ENCODE data around the gene CD247. TPM values are rescaled to one million over a fixed set of nuclear protein-coding genes. Genes with fewer than 3 reads are reported as not detected.

Gene CD247
- total and polyA plus RNA-seq, 2 of the 4 experiments (the other 2 are of a cell fraction), result not detected

- H3K4me1 ChIP-seq (ENCODE audit: control insufficient read depth, insufficient read depth, low read length), result no peaks in the 10 kb centered on the region
- H4K5ac ChIP-seq (ENCODE audit: low read depth, low read length), result no peak overlapping the region
- H3K9me1 ChIP-seq (ENCODE audit: insufficient read depth, low read length), result no peaks in the 10 kb centered on the region
- ChIA-PET POLR2A (ENCODE audit: unreplicated experiment) (no interaction called here), CTCF (interaction anchor here (1.2 kb wide), 1 partner anchor 9 kb away, joined by 3 read pairs; no protein-coding TSS in a partner anchor)
- no peak overlapping the region for H2AFZ ChIP-seq (replicated peaks; ENCODE audit: low read length, poor library complexity)
- no peaks in the 10 kb centered on the region for H3K9me3 ChIP-seq (ENCODE audit: control insufficient read depth, insufficient read depth, low read length)
- no peaks in the 10 kb centered on the region for H4K20me1 ChIP-seq (ENCODE audit: insufficient read depth, low read length)
- H3K27ac ChIP-seq (ENCODE audit: insufficient read depth, low read length), result no peak overlapping the region
- H3K79me1 ChIP-seq (ENCODE audit: low read depth in 1 of 2, low read length in 2 of 2), result no peaks in the 10 kb centered on the region
- no peak overlapping the region for H4K91ac ChIP-seq (ENCODE audit: insufficient read depth, low read depth, low read length)
- BruUV-seq (replicated peaks), result no TSS peak
- ATAC-seq (ENCODE audit: low read depth), result no peak
- H2BK15ac ChIP-seq (ENCODE audit: low read depth, low read length), result no peak overlapping the region
- no peak overlapping the region for H3K4me3 ChIP-seq (ENCODE audit: insufficient read depth, low read depth, low read length)
- no peak overlapping the region for H3K23ac ChIP-seq (ENCODE audit: low read depth, low read length)
- H3K18ac ChIP-seq (ENCODE audit: low read depth, low read length), result no peak overlapping the region
- no peak overlapping the region for H3K14ac ChIP-seq (replicated peaks; ENCODE audit: low read depth, low read length)
- 14% methylated on average over 5 of the region's 8 CpGs; no CpG with 5 or more reads in 1 of the 2 experiments for WGBS, 2 experiments (ENCODE audit: extremely low coverage in 2 of 2, insufficient read length in 1 of 2)
- H2AK5ac ChIP-seq (ENCODE audit: low read depth, low read length), result no peak overlapping the region
- no peak for TF ChIP-seq CEBPB (IDR thresholded peaks at IDR 0.05; ENCODE audit: low read depth, low read length)
- TF ChIP-seq RFX5 (IDR thresholded peaks at IDR 0.05; ENCODE audit: low read depth, low read length), result no peak
- no peak for TF ChIP-seq MAZ (IDR thresholded peaks at IDR 0.05; ENCODE audit: borderline replicate concordance, low read depth, low read length)
- dilution Hi-C loops (cut with HindIII; ENCODE audit: low sequenced_read_pairs, unreplicated experiment), result no loop called here
- DNase-seq, result no peak
- no peak overlapping the region for H3K56ac ChIP-seq (ENCODE audit: extremely low read depth, insufficient read depth, low read length)
- no peak overlapping the region for H2BK120ac ChIP-seq (ENCODE audit: low read depth, low read length)
- H2AK9ac ChIP-seq (replicated peaks; ENCODE audit: low read depth, low read length, poor library complexity), result no peak overlapping the region
- intact Hi-C loops (cut with micrococcal nuclease), result no loop called here
- no peak overlapping the region for H3K4me2 ChIP-seq (ENCODE audit: low read depth, low read length)
- in situ Hi-C loops (cut with MboI; ENCODE audit: low sequenced_read_pairs), result no loop called here
- H3K4ac ChIP-seq (ENCODE audit: low read depth, low read length), result no peak overlapping the region
- no peak overlapping the region for H2BK20ac ChIP-seq (ENCODE audit: low read depth, low read length)
- H3K36me3 ChIP-seq (ENCODE audit: control insufficient read depth, insufficient read depth, low read length), result no peaks in the 10 kb centered on the region
- H2BK5ac ChIP-seq (ENCODE audit: low read depth, low read length, poor library complexity, severe bottlenecking), result no peak overlapping the region
- no peak overlapping the region for H3K9ac ChIP-seq (ENCODE audit: low read depth, low read length)
- H3K27me3 ChIP-seq (ENCODE audit: control insufficient read depth, insufficient read depth, low read length), result peaks cover 11% of the 10 kb centered on the region
- H4K8ac ChIP-seq (ENCODE audit: low read depth in 2 of 2, low read length in 2 of 2), result no peak overlapping the region
Measured at GRCh38 chr1:167526667-167527383, 8.5 kb upstream of the CD247 start.
